H54 (cell line): Measurements from ENCODE around the gene PARK7.

Experiments used
- DNase-seq: peaks from one replicate; pipeline ENCODE4 v3.0.0; 2011; ENCODE audit warnings: low spot score, mixed read lengths; ENCODE audit not compliant: insufficient read length
- FAIRE-seq: peaks from 3 replicates; lab custom pipeline; 2011; peaks lifted over from hg19 to GRCh38; lab: Jason Lieb, UNC
- POLR2A ChIP-seq: IDR thresholded peaks from 2 replicates; pipeline ENCODE4 v1.6.1; 2011; ENCODE audit warnings: low read depth, mild to moderate bottlenecking, low read length

Gene PARK7

DNA sequence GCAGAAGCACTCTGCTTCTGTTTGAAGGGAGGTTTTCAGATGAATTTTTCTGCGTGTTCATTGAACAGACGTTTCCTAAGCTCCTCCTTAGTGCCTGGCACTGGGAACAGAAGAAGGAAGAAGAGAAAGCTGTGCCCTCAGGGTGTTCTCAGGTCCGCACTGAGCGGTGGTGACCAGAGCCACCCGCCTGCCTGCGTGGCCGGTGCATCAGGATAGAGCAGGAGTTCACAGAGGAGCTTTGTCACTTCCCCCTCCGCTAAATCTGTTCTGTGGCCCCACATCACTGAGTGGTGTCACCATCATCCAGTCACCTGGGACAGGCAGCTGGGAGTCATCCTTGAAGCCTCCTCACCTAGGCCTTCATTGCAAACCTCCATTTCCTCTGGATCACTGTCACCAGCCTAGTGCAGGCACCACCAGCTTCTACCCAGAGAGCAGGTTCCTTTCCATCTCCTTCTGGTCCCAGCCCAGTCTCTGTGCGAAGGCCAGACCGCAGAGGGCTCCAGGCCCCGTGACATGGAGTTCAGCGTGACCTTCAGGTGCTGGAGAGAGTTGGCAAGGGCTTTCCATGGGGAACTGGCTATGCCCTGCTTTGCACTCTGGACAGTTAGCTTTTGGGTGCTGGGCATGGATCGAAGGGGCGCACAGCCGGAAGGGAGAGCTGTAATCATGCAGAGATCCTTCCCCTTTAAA lies 21.7 kb downstream of the PARK7 start:
- FAIRE-seq (no peak), DNase-seq (no peak)
- no peak for TF ChIP-seq POLR2A

DNA sequence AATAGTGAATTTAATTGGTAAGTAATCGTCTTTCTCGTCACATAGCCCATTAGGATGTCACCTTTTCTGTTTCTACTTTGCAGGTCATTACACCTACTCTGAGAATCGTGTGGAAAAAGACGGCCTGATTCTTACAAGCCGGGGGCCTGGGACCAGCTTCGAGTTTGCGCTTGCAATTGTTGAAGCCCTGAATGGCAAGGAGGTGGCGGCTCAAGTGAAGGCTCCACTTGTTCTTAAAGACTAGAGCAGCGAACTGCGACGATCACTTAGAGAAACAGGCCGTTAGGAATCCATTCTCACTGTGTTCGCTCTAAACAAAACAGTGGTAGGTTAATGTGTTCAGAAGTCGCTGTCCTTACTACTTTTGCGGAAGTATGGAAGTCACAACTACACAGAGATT lies 23.3 kb downstream of the PARK7 start:
- TF ChIP-seq POLR2A: no peak
- FAIRE-seq (no peak), DNase-seq (no peak)

DNA sequence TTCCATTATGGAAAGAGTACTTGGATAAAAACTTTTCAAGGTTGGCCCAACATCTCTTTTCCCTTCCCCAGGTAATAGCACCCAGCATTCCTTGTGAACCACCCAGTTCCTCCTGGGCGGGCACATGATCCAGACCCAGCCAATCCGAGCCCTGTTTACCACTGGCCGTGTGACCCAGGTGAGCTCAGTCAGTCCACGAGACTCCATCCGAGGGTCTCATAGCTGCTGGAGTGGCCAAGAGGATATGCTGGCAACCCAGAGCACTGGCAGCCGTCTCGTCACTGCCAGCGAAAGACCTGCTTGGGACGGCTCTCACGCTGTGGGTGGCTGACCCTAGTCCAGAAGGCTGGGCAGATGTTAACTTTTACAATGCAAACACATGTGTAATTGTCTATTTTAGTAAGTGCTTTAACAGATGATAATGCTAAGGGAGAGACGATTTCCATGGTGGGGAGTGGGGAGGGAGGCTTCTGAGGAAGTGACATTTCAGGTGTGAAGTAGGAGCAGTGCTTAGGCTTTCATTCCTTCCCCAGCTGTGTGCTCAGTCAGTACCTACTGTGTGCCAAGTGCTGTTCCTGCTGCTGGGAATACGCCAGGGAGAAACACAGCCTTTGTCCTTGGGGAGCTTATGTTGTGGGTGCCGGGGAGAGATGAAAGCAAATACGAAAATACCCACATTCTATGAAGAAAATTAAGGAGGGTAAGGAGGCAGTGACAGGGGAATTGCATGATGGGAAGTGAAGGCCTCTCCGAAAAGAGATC lies 24.5 kb downstream of the PARK7 start:
- no peak for DNase-seq
- FAIRE-seq: no peak
- no peak for TF ChIP-seq POLR2A

DNA sequence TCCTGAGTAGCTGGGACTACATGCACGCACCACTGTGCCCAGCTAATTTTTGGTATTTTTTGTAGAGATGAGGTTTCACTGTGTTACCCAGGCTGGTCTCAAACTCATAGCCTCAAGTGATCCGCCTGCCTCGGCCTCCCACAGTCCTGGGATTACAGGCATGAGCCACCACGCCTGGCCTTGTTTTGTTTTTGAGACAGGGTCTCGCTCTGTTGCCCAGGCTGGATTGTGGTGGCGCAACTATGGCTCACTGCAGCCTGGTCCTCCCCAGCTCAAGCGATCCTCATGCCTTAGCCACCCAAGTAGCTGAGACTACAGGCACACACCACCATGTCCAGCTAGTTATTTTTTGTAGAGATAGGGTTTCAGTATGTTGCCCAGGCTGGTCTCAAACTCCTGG lies 26.0 kb downstream of the PARK7 start:
- no peak for TF ChIP-seq POLR2A
- DNase-seq: no peak
- FAIRE-seq: no peak

DNA sequence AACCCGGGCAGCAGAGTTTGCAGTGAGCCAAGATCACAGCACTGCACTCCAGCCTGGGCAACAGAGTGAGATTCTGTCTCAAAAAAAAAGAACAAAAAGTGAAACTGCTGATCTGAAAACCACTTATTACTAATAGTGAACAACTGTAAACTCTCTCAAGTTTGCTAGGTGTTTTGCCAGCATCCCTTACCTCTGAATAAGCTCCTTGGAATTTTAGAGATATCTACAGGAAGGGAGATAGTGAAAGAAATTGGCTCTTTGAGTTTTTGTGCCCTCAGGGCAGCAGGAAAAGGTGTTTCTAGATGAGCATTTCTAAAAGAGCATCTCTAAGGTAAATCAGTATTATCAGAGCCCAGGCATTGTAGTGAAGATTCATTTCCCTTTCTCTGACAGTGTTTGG lies 27.1 kb downstream of the PARK7 start:
- no peak for DNase-seq
- FAIRE-seq: no peak
- TF ChIP-seq POLR2A: no peak

DNA sequence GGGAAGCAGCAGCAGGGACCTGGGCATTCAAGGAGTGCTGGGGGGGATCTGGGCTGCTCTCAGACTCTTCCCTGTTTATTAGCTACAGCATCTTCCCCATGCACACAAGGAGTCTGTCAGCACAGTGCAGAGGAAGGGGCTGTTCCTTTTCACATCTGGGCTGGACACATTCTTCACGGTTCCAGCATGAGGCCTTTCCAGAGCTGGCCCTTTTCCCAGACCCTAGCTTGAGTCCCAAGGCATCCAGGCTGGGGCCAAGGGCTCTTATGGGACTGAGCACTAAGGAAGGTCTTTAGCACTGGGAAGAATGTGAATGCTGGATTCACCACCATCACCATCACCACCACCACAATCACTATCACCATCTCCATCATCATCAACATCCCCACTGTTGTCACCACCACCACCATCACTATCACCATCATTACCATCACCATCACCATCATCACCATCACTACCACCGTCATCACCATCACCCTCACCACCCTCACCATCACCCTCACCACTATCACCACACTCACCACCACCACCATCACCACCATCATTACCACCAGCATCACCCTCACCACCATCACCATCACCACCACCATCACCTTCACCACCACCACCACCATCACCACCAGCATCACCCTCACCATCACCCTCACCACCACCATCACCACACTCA lies 28.4 kb downstream of the PARK7 start:
- FAIRE-seq: no peak
- TF ChIP-seq POLR2A: no peak

DNA sequence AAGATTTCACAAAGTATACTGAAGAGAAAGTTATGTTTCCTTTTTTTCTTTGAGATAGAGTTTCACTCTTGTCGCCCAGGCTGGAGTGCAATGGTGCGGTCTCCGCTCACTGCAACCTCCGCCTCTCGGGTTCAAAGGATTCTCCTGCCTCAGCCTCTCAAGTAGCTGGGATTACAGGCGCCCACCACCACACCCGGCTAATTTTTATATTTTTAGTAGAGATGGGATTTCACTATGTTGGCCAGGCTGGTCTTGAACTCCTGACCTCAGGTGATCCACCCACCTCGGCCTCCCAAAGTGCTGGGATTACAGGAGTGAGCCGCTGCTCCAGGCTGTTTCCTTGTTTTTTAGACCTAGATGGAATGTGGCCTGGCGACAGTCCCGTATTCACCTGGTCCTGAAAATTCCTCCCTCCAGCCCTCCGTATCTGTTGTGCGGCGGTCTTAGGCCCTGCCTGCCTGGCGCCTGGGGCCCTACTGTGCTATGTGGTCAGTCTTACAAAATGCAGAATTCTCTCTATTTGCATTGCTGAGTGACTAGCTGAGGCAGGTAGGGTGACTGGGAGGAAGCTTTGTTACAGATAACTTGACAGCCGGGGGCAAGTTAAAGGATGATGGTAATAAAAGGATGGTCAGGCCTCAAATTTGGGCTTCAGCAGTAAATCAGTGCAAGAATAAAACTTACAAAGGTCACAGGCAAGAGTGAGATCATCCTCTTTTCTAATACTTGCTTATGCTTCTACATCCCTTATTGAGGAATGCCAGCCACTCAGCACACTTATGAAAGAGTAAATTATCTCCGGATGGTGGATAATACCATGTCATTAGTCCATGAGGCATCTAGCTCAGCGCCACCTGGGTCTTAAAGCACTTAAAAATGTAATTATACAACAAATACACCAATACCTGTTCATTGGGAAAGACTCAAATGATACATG lies 30.3 kb downstream of the PARK7 start:
- TF ChIP-seq POLR2A: no peak
- FAIRE-seq (no peak), DNase-seq (no peak)

More for the DNA sequence above, 28.4 kb downstream of the PARK7 start:
- DNase-seq: no peak

DNA sequence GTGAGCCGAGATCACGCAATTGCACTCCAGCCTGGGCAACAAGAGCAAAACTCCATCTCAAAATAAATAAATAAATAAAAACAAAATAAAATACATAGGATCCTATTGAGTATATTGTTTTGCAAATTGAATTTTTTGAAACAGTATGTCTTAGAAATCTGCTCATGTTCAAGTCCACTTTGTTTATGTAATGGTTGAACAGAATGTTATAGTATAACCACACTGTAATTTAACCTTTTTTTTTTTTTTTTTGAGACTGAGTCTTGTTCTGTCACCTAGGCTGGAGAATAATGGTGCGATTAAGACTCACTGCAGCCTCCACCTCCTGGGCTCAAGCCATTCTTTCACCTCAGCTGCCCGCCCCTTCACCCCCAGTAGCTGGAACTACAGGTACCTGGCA lies 31.4 kb downstream of the PARK7 start:
- FAIRE-seq (no peak), DNase-seq (no peak)
- TF ChIP-seq POLR2A: no peak

DNA sequence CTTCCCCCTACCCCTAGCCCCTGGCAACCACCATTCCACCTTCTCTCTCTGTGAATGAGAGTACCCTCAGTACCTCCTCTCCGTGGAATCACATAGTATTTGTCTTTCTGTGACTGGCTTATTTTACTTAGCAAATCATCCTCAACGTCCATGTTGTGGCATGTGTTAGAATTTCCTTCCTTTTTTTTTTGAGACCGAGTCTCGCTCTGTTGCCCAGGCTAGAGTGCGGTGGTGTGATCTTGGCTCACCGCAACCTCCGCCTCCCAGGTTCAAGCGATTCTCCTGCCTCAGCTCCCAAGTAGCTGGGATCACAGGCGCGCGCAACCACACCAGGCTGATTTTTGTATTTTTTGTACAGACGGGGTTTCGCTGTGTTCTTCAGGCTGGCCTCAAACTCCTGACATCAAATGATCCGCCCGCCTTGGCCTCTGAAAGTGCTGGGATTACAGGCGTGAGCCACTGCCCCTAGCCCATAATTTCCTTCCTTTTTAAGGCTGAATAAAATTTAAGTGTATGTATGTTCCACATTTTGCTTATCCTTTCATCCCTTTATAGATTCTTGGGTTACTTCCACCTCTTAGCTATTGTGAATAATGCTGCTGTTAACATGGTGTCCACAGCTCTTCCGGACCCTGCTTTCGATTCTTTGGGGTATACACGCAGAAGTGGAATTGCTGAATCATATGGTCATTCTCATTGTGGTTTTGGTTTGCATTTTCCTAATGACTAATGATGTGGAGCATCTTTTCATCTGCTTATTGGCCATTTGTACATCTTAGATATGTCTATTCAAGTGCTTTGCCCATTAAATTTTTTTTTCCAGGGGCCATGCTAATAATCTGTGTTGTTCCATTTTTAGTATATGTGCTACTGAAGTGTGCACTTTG lies 32.3 kb downstream of the PARK7 start:
- no peak for TF ChIP-seq POLR2A
- DNase-seq (no peak), FAIRE-seq (no peak)

DNA sequence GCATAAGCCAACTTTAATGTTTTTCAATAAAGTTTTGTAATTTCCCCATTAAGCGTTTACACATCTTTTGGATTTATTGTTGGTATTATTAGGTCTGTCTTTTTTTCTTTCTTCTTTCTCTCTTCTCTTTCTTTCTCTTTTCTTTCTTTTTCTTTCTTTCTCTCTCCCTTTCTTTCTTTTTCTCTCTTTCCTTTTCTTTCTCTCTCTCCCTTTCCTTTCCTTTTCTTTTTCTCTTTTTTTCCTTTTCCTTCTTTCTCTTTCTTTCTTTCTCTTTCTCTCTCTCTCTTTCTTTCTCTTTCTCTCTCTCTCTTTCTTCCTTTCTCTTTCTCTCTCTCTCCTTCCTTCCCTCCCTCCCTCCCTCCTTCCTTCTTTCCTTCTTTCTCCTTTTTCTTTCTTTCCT lies 33.3 kb downstream of the PARK7 start:
- no peak for FAIRE-seq
- no peak for DNase-seq
- no peak for TF ChIP-seq POLR2A

DNA sequence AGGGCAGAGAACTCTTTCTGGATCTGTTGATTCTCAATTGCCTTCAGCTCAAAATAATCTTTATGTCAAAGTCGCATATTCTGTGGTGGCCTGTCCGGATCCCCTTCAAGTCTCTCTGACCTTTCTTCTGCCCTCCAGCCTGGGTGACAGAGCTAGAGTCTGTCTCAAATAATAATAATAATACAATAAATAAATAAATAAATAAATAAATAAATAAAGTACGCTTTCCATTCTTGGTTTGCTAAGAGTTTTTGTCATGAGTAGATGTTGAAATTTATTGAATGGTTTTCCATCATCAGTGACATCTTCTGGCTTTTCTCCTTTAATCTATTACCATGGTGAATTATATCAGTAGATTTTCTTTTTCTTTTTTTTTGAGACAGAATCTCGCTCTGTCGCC lies 33.9 kb downstream of the PARK7 start:
- DNase-seq (no peak), FAIRE-seq (no peak)
- TF ChIP-seq POLR2A: no peak

DNA sequence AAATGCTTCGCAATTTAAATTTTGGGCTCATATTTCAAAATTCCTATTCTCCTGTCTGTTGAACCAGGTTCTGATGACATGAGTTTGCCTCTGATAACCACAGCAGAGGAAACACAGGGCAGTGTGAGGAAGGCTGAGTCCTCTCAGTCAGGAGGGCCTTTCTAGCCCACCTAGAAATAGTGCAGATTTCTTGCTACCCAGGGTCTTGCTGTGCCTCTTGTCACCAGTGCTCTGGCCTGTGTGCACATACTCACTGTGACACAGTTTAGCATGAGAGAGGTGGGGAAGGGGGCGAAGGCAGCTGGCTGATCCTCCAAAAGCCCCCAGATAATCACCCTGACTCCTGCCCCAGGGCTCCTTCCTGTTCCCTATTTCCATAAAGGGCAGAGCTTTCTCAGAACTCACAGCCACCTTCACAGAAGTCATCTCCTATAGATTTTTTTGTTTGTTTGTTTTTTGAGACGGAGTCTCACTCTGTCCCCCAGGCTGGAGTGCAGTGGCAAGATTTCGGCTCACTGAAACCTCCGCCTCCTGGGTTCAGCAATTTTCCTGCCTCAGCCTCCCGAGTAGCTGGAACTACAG lies 40.9 kb downstream of the PARK7 start:
- FAIRE-seq (no peak), DNase-seq (no peak)
- TF ChIP-seq POLR2A: no peak
